Measurements from ENCODE around the gene DLGAP1.

DLGAP1 gene

DNA sequence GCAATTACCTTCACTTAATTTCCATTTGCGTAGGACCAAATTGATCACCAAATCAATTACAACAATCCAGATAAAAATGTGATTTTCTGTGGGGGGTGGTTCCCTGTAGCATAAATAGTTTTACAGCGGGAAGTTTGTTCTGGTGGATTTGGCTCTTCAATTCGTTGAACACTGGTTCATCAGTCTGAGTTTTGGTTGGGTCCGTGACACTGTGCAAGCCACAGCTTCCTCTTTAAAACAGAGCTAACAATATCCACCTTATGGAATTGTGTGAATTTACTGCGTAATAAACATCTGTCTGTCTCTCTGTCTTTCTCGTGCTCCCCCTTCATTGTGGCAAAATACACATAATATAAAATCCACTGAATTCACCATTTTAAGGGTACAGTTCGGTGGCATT, 694.4 kb downstream of the DLGAP1 start:
- no peak for DNase-seq (ENCODE audit: low spot score)
- TF ChIP-seq, protein P1, sequence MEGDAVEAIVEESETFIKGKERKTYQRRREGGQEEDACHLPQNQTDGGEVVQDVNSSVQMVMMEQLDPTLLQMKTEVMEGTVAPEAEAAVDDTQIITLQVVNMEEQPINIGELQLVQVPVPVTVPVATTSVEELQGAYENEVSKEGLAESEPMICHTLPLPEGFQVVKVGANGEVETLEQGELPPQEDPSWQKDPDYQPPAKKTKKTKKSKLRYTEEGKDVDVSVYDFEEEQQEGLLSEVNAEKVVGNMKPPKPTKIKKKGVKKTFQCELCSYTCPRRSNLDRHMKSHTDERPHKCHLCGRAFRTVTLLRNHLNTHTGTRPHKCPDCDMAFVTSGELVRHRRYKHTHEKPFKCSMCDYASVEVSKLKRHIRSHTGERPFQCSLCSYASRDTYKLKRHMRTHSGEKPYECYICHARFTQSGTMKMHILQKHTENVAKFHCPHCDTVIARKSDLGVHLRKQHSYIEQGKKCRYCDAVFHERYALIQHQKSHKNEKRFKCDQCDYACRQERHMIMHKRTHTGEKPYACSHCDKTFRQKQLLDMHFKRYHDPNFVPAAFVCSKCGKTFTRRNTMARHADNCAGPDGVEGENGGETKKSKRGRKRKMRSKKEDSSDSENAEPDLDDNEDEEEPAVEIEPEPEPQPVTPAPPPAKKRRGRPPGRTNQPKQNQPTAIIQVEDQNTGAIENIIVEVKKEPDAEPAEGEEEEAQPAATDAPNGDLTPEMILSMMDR (IDR thresholded peaks at IDR 0.05; ENCODE audit: extremely low read depth, insufficient read depth, missing control alignments), result no peak
- in situ Hi-C loops (cut with MboI; ENCODE audit: low pct_unique_long_range_greater_than_20kb, low sequenced_read_pairs, unreplicated experiment), result no loop called here

DNA sequence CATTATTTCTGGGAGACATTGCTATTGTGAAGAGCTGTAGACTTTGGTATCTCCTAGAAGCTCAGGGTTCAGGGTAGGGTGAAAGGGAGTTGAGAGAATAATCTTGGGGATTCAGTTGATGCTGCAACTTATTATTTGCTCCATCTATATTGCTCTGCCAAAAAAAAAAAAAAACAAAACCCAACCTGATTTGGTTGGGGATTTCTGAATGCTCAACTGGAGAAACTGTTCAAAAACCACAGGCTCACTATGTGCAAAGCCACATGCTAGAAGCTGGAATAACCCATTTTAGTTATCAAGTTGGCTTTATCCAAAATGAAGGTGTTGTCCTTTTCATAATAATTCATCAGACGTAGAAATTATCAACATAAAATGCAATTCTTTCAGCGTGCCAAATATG, 696.0 kb downstream of the DLGAP1 start:
- no peak for DNase-seq (ENCODE audit: low spot score)
- TF ChIP-seq, protein P1 (IDR thresholded peaks at IDR 0.05; ENCODE audit: extremely low read depth, insufficient read depth, missing control alignments), result no peak
- in situ Hi-C loops (cut with MboI; ENCODE audit: low pct_unique_long_range_greater_than_20kb, low sequenced_read_pairs, unreplicated experiment), result no loop called here

DNA sequence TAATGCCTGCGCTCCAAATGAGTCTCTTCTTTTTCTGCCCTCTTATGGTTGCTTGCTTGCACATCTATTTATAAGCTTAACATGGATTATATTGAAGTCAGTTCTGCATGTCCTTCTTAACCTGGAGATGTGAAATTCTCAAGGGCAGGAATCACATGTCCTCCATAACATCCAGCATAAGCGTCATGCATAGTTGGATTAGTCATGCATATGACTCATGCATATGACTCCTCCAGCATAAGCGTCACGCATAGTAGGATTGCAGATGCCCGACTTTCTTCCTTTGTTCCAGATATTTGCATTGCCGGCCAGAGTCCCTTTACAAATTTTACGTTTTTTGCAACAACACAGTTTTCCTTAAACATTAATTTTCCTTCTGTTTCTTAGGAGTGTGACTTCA, 696.6 kb downstream of the DLGAP1 start:
- DNase-seq (ENCODE audit: low spot score), result no peak
- TF ChIP-seq, protein P1 (IDR thresholded peaks at IDR 0.05; ENCODE audit: extremely low read depth, insufficient read depth, missing control alignments), result no peak
- in situ Hi-C loops (cut with MboI; ENCODE audit: low pct_unique_long_range_greater_than_20kb, low sequenced_read_pairs, unreplicated experiment), result no loop called here

DNA sequence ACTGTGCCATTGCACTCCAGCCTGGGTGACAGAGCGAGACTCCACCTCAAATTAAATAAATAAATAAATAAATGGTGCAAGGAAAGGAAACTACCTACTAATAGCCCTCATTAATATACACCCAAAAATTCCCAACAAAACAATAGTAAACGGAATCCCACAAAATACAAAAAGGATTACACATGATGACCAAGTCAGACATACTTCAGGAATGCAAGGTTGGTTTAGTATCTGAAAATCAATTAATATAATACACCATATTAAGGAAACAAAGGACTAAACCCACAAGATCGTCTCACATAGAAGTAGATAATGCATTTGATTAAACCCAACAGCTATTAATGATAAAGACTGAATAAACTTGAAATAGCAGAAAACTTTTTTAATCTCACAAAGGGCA, 697.7 kb downstream of the DLGAP1 start:
- TF ChIP-seq, protein P1 (IDR thresholded peaks at IDR 0.05; ENCODE audit: extremely low read depth, insufficient read depth, missing control alignments), result no peak
- DNase-seq (ENCODE audit: low spot score), result no peak
- in situ Hi-C loops (cut with MboI; ENCODE audit: low pct_unique_long_range_greater_than_20kb, low sequenced_read_pairs, unreplicated experiment), result no loop called here

DNA sequence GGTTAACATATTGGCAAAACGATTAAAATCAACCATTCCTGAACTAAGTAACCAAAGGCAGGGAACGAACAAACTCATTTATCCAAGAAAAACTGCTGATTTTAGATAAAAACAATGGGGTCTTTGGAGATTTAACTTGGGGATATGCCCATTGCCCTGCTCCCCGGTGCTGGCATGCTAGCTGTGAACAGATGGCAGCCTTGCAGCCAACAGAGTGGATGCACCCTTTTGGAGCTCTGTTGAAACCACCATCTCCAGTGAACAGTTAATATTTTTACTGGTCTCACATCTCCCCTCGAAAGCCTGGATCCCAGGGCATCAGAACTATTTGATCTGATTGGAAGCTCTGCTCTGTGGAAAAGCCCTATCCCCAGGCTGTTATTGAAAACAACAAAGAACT, 702.0 kb downstream of the DLGAP1 start:
- TF ChIP-seq, protein P1 (IDR thresholded peaks at IDR 0.05; ENCODE audit: extremely low read depth, insufficient read depth, missing control alignments), result no peak
- in situ Hi-C loops (cut with MboI; ENCODE audit: low pct_unique_long_range_greater_than_20kb, low sequenced_read_pairs, unreplicated experiment), result no loop called here
- DNase-seq (ENCODE audit: low spot score), result no peak

DNA sequence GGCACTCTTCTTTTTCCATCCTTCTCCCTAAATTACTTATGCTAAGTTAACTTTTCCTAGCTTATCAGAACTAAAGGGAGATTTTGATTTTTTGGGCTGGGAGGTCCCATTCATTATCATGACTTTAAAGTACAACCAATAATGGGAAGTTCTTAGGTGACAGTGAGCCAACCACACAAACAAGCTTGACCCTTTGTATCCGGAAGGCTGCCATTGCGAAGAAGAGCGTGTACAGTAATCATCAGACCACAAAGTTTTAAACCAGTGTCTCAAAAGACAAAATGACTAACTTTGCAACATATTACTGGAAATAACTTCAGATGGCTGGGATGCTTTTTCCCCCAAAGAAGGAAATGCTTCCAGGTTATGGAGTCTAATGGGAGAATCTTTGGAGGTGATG, 707.0 kb downstream of the DLGAP1 start:
- in situ Hi-C loops (cut with MboI; ENCODE audit: low pct_unique_long_range_greater_than_20kb, low sequenced_read_pairs, unreplicated experiment), result no loop called here
- DNase-seq (ENCODE audit: low spot score), result no peak
- TF ChIP-seq, protein P1 (IDR thresholded peaks at IDR 0.05; ENCODE audit: extremely low read depth, insufficient read depth, missing control alignments), result no peak

All from GM13977 (cell line).